NT2/D1 (cell line): ENCODE results near the gene SAMD14.

Source experiments
- DNase-seq: peaks from one replicate; pipeline ENCODE4 v3.0.0-alpha.2; 2011; ENCODE audit warnings: low read depth, low spot score
- H3K27me3 ChIP-seq: 2 replicates; pipeline ENCODE4 v1.6.0; 2011; ENCODE audit warnings: mild to moderate bottlenecking; ENCODE audit not compliant: insufficient read length, insufficient read depth
- H3K36me3 ChIP-seq: 2 replicates; pipeline ENCODE4 v1.6.1; 2011; ENCODE audit warnings: mild to moderate bottlenecking, low read length, mixed read lengths; ENCODE audit not compliant: insufficient read depth, insufficient read length
- H3K4me1 ChIP-seq: 2 replicates; pipeline ENCODE4 v1.5.1; 2011; ENCODE audit not compliant: insufficient read depth, insufficient read length
- H3K4me3 ChIP-seq: 2 replicates; pipeline ENCODE4 v1.5.1; 2011; ENCODE audit warnings: low read depth; ENCODE audit not compliant: insufficient read length
- H3K9ac ChIP-seq: 2 replicates; pipeline ENCODE4 v1.6.0; 2011; ENCODE audit warnings: low read depth; ENCODE audit not compliant: insufficient read length
- H3K9me3 ChIP-seq: 2 replicates; pipeline ENCODE4 v1.5.1; 2011; ENCODE audit warnings: mild to moderate bottlenecking, low read length; ENCODE audit not compliant: insufficient read depth
- SUZ12 ChIP-seq: IDR thresholded peaks from 2 replicates; pipeline ENCODE4 v1.6.1; 2011; ENCODE audit not compliant: insufficient read length, insufficient read depth; ENCODE audit errors: extremely low read depth
- YY1 ChIP-seq: IDR thresholded peaks from 2 replicates; pipeline ENCODE4 v1.6.1; 2011; ENCODE audit not compliant: insufficient read length, insufficient read depth
- ZNF274 ChIP-seq: IDR thresholded peaks from 2 replicates; pipeline ENCODE4 v1.6.1; 2011; ENCODE audit warnings: mild to moderate bottlenecking, low read depth, low read length

The SAMD14 gene

DNA sequence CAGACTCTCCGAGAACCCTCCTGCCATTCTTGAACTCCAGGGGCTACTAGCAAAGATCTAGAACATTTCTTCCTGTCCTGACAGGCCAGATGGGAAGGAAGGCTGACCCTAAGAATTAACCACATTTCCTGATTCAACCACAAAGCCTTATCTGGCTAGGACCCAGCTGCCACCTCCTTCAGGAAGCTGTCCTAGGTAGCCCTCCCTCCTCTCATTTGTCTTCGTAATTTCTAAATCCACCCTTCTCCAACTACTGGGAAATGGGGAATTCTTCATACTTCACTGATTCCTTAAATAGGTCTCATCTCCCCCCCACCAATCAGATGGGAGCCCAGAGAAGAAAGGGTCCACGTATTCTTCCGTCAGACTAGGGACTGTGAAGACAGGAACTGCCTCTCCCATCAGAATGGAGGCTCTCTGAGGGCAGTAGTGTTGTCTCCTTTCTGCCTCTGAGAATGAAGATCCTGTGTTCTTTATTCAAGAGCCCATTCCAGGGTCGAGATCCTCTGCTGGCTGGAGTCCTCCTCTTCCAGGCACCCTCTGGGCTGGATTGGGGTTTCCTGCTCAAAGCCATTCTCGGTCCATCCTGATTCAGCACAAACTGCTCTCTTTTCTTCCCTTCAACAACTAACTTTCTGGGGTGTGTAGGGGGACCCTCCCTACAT, 2.1 kb downstream of the SAMD14 start:
- peaks cover 30% of the 10 kb centered on the region for H3K4me1 ChIP-seq
- no peak for TF ChIP-seq YY1
- no peak for TF ChIP-seq SUZ12
- TF ChIP-seq ZNF274 = no peak
- DNase-seq = no peak
- H3K27me3 ChIP-seq = peaks cover 16% of the 10 kb centered on the region
- H3K9me3 ChIP-seq = no peaks in the 10 kb centered on the region
- H3K9ac ChIP-seq = no peak overlapping the region
- H3K4me3 ChIP-seq = no peak overlapping the region
- H3K36me3 ChIP-seq = peaks cover 11% of the 10 kb centered on the region

GRCh38 chr17:50125420-50125997, 4.5 kb downstream of the SAMD14 start:
- Histone ChIP-seq H3K4me3 (no peak overlapping the region), H3K9ac (no peak overlapping the region), H3K27me3 (peaks cover 10% of the 10 kb centered on the region), H3K9me3 (no peaks in the 10 kb centered on the region), H3K4me1 (peaks cover 16% of the 10 kb centered on the region), H3K36me3 (no peaks in the 10 kb centered on the region)
- no peak for TF ChIP-seq ZNF274
- TF ChIP-seq SUZ12 = no peak
- TF ChIP-seq YY1 = no peak
- DNase-seq = no peak

- Histone ChIP-seq H3K9ac (peak overlapping the region; percentile 59), H3K4me1 (peaks cover 16% of the 10 kb centered on the region), H3K27me3 (peaks cover 15% of the 10 kb centered on the region), H3K4me3 (no peak overlapping the region), H3K36me3 (no peaks in the 10 kb centered on the region), H3K9me3 (no peaks in the 10 kb centered on the region)
- TF ChIP-seq YY1 (no peak), ZNF274 (no peak), SUZ12 (no peak)
- no peak for DNase-seq
Observed at GRCh38 chr17:50123649-50124349, 6.2 kb downstream of the SAMD14 start.

DNA sequence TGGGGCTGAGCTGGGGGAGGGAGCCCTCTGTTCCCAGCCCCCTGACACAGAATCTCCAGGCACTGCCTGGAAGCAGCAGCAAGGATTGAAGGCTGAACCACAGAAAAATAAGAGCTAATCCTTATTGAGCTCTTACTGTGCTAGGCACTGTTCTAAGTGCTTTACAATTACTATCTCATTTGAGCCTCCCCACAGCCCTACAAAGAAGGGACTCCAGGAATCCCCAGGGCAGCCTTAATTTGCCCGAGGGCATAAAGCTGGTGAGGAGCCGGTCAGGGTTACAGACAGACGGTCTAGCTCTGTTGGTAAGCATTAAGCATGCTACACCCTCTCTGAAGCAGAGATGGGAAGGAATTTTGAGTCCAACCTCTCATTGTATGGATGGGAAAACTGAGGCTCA, 7.0 kb downstream of the SAMD14 start:
- no peak for DNase-seq
- Histone ChIP-seq H3K9me3 (no peaks in the 10 kb centered on the region), H3K4me3 (no peak overlapping the region), H3K4me1 (peaks cover 15% of the 10 kb centered on the region), H3K27me3 (peaks cover 23% of the 10 kb centered on the region), H3K36me3 (no peaks in the 10 kb centered on the region), H3K9ac (no peak overlapping the region)
- TF ChIP-seq SUZ12 = no peak
- no peak for TF ChIP-seq YY1
- TF ChIP-seq ZNF274 = no peak

DNA sequence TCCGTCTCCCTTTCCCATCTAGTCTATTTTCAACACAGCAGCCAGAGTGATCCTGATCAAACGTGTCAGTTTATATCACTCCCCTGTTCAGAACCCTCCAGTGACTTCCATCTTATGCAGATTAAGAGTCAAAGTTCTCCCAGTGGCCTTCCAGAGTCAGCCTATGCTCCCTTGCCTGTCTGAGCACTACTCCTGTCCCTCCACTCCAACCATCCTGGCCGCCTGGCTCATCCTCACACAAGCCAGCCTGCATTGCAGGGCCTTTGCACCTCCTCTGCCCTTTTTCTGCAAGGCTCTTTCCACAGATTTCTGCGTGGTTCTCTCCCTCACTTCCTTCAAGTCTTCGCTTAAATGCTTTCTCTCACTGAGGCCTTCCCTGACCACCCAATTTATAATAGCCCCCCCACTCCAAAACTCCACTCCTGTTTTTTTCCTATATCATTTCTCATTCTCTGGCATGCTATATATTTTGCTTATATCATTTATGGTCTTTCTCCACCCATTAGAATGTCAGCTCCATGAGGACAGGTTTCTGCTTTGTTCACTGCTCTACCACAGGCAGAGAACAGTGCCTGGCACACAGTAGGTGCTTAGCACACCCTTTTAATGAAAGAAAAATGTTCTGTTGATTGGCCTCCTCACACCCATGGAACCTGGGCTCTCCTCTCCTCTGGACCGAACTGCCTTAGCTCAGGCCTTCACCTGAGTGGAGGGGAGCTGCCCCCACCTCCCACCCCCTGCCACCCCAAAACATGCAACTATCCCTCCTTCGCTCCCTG, 9.3 kb downstream of the SAMD14 start:
- Histone ChIP-seq H3K4me1 (peaks cover 14% of the 10 kb centered on the region), H3K27me3 (peaks cover 27% of the 10 kb centered on the region), H3K9ac (no peak overlapping the region), H3K4me3 (no peak overlapping the region), H3K9me3 (no peaks in the 10 kb centered on the region), H3K36me3 (no peaks in the 10 kb centered on the region)
- no peak for DNase-seq
- TF ChIP-seq YY1 = no peak
- TF ChIP-seq SUZ12 = no peak
- TF ChIP-seq ZNF274 = no peak

DNA sequence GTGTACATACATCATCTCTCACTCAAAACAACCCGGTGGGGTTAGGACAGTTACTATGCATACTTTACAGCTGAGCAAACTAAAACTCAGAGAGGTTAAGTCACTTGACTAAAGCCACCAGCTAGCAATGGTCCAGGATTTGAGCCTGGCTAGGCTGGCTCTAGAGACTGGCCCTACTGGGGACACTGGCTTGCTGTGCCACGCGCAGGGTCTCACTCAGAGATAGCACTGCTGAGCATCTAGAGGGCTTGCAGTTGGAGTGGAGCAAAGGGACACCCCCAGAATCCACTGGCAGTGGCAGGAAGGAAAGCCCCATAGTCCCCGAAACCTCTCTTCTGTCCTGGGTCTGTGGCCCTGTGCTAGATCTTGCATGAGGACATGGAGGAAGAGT, 11.1 kb downstream of the SAMD14 start:
- TF ChIP-seq SUZ12 (no peak), ZNF274 (no peak), YY1 (no peak)
- peaks cover 24% of the 10 kb centered on the region for H3K27me3 ChIP-seq
- no peaks in the 10 kb centered on the region for H3K9me3 ChIP-seq
- H3K36me3 ChIP-seq = peaks cover 4% of the 10 kb centered on the region
- no peak overlapping the region for H3K4me3 ChIP-seq
- no peak for DNase-seq
- H3K4me1 ChIP-seq = peaks cover 23% of the 10 kb centered on the region
- H3K9ac ChIP-seq = no peak overlapping the region
